Activated naive CD8-positive, alpha-beta T cell treated with anti-CD3 and anti-CD28 coated beads for 36 hours (primary cell): ENCODE measurements around the gene ATP2A3. TPM values are rescaled to one million over a fixed set of nuclear protein-coding genes. Genes with fewer than 3 reads are reported as not detected.

Experiments
- DNase-seq: peaks from one replicate; pipeline ENCODE4 v3.0.0; 2021
- H3K27ac Mint-ChIP-seq: one replicate; pipeline ENCODE4 v1.8.0; 2022; ENCODE audit warnings: mild to moderate bottlenecking, moderate library complexity, mixed read lengths
- H3K27me3 Mint-ChIP-seq: one replicate; pipeline ENCODE4 v1.8.0; 2022; ENCODE audit warnings: mild to moderate bottlenecking, mixed read lengths
- H3K36me3 Mint-ChIP-seq: one replicate; pipeline ENCODE4 v1.8.0; 2021; ENCODE audit warnings: mild to moderate bottlenecking, mixed read lengths
- H3K4me1 Mint-ChIP-seq: one replicate; pipeline ENCODE4 v1.8.0; 2021; ENCODE audit warnings: mixed read lengths
- H3K4me3 Mint-ChIP-seq: one replicate; pipeline ENCODE4 v1.8.0; 2022; ENCODE audit warnings: mild to moderate bottlenecking, moderate library complexity, mixed read lengths
- H3K9me3 Mint-ChIP-seq: one replicate; pipeline ENCODE4 v1.8.0; 2022; ENCODE audit warnings: mixed read lengths
- total RNA-seq, 2 experiments: library from RNA; stranded (reverse); gene quantifications; one replicate each; pipeline ENCODE4 v1.2.3, GENCODE V29; 2021

The ATP2A3 gene
- total RNA-seq, 2 experiments from 2014 or later = 85.7 to 89.9 TPM

DNA sequence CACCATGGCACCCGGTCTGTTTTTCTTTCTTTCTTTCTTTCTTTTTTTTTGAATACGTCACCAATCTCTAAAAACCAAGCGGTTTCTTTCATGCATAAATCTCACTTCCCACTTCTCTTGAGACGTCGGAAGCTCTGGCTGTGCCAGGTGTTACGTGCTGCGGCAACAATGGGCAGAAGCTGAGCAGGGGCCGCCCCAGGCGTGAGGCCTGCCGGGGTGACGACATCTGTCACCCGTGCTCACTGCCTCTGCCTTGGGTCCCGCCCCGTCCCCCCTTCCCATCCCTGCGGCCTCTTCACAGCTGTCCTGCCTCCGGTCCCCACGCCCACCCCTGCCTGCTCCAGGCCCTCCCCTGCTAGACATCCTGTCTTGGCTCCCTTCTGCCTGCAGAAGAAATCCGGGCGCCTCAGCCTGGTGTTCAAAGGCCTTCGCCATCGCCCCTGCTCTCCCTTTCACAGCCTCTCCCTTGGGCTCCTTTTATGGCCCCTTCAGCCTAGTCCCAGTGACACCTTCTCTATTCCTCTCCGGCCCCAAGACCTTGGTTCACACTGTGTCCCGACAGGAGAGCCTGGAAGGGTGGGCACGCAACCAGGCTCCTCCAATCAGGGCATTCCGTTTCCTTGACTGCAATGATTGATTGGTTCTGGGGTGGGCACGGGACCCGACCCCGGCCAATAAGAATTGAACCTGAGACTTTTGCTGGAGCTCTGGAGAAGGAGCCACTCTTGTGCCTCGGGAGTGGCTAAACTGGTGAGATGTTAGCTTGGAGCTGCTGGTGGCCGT is 52.8 kb downstream of the ATP2A3 start:
- Mint-ChIP-seq H3K27me3 (no peaks in the 10 kb centered on the region), H3K27ac (peak overlapping the region; percentile 78), H3K9me3 (no peaks in the 10 kb centered on the region), H3K4me3 (peak overlapping the region; percentile 43), H3K4me1 (peaks cover 38% of the 10 kb centered on the region), H3K36me3 (peaks cover 1% of the 10 kb centered on the region)
- peak; percentile 82 for DNase-seq

GRCh38 chr17:3910420-3911270 is 53.6 kb downstream of the ATP2A3 start:
- DNase-seq = no peak
- H3K4me1 Mint-ChIP-seq = peaks cover 31% of the 10 kb centered on the region
- H3K36me3 Mint-ChIP-seq = peaks cover 1% of the 10 kb centered on the region
- peak overlapping the region; percentile 43 for H3K4me3 Mint-ChIP-seq
- H3K27me3 Mint-ChIP-seq = no peaks in the 10 kb centered on the region
- H3K9me3 Mint-ChIP-seq = no peaks in the 10 kb centered on the region
- H3K27ac Mint-ChIP-seq = peak overlapping the region; percentile 78

- Mint-ChIP-seq H3K9me3 (no peaks in the 10 kb centered on the region), H3K27me3 (no peaks in the 10 kb centered on the region), H3K4me1 (peaks cover 25% of the 10 kb centered on the region), H3K36me3 (peaks cover 1% of the 10 kb centered on the region), H3K4me3 (no peak overlapping the region), H3K27ac (no peak overlapping the region)
- DNase-seq = no peak
These were observed 55.0 kb downstream of the ATP2A3 start for GRCh38 chr17:3909257-3909656.

DNA sequence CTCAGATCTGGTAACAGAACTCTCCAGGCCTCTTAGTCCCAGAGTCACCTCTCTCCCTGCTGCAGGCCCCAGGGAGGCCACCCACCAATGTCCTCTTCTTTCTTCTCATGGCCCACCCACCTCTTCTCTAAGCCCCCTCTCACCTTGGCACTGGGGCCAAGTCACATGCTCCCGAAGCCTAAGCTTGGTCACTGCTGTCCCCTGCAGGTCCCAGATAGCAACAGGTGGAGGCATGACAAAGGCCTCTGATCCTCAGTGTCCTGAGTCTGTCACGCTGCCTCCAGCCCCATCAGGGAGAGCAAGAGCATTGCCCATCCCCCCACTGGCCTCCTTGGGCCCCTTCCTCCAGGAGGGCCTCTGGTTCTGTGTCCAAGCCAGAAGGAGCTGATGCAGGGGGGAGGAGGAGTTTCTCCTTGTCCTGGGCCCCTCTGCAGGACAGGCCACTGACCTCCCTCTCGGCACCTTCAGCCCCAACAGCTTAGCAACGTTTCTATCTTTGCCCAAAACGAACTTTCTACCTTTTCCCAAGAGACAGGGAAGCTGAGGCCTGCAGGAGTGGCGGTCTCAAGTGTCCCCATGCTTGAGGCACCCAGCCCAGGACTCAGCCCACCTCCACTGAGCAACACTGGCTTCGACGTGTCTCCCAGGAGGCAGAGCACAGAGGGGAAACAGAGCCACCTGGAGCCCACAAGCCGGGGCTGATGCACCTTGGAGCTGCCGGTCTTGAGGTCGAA is 56.6 kb downstream of the ATP2A3 start:
- H3K27ac Mint-ChIP-seq = no peak overlapping the region
- no peaks in the 10 kb centered on the region for H3K27me3 Mint-ChIP-seq
- DNase-seq = no peak
- peaks cover under 1% of the 10 kb centered on the region for H3K36me3 Mint-ChIP-seq
- H3K9me3 Mint-ChIP-seq = no peaks in the 10 kb centered on the region
- H3K4me1 Mint-ChIP-seq = peaks cover 17% of the 10 kb centered on the region
- H3K4me3 Mint-ChIP-seq = no peak overlapping the region

- H3K36me3 Mint-ChIP-seq = no peaks in the 10 kb centered on the region
- no peaks in the 10 kb centered on the region for H3K27me3 Mint-ChIP-seq
- no peak for DNase-seq
- H3K4me1 Mint-ChIP-seq = peaks cover 16% of the 10 kb centered on the region
- no peak overlapping the region for H3K27ac Mint-ChIP-seq
- no peaks in the 10 kb centered on the region for H3K9me3 Mint-ChIP-seq
- H3K4me3 Mint-ChIP-seq = no peak overlapping the region
These were observed 57.4 kb downstream of the ATP2A3 start for GRCh38 chr17:3906881-3907280.

DNA sequence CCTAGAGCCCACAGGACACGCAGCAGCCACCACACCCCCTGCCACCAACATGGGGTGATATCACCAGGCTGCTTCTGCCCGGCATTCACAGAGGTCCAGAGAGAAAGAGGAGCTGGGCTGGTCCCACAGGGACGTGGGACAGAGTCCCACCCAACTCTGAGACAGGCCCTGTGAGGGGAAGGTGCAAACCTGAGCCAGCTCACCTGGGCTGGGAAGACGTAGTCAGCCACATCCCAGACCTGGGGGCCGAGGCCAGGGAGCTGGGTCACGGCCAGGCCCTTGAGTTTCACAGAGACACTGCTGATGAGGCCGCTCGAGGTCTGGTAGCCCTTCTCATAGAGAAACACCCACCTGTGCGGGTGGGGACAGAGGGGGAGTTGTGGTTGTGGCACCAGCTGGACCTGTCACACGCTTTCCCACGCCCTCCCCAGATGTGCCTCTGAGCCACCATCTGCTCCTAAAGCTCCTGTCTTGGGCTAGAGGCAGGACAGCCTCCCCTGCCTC is 59.2 kb downstream of the ATP2A3 start:
- Mint-ChIP-seq H3K27me3 (no peaks in the 10 kb centered on the region), H3K36me3 (no peaks in the 10 kb centered on the region), H3K9me3 (no peaks in the 10 kb centered on the region), H3K27ac (no peak overlapping the region), H3K4me3 (no peak overlapping the region), H3K4me1 (no peaks in the 10 kb centered on the region)
- DNase-seq = no peak

DNA sequence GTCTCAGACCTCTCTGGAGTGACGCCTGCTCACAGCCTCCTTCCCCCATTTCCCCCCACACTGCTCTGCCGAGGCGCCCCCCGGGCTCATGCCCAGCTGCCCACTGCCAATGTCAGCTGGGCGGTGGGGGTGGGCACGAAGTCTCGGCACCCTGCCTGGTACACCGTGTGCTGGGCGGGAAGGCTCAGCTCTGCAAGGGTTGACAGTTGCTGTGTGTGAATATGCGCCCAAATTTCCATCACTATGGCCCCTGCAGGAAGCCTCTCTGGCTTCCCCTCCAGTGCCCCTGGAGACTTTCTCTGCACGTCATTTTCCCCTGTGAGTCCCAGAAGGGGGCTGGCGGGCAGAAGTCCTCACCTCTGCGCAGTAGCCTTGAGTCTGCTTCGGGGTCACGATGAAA is 59.7 kb downstream of the ATP2A3 start:
- no peak for DNase-seq
- H3K27me3 Mint-ChIP-seq = no peaks in the 10 kb centered on the region
- H3K4me1 Mint-ChIP-seq = no peaks in the 10 kb centered on the region
- H3K9me3 Mint-ChIP-seq = no peaks in the 10 kb centered on the region
- no peak overlapping the region for H3K4me3 Mint-ChIP-seq
- no peak overlapping the region for H3K27ac Mint-ChIP-seq
- H3K36me3 Mint-ChIP-seq = no peaks in the 10 kb centered on the region

DNA sequence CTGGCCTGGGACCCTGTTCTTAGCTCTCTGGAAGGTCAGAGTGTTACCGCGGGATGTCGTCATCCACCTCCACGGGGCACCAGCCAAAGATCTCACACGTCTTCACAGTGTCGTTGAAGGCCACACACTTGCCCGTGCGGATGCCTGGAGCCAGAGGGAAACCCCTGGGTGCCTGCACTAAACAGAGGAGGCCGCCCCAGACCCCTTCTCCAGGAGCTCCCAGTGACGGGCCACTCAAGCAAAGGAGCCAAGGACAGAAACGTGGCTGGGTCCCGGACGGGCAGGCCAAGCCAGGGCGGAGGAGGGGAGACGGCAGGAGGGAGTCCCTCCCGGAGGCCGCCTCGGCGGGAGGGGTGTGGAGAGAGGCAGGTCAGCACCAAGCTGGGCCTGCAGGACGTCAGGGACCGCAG is 60.4 kb downstream of the ATP2A3 start:
- no peak for DNase-seq
- Mint-ChIP-seq H3K27ac (no peak overlapping the region), H3K27me3 (no peaks in the 10 kb centered on the region), H3K9me3 (no peaks in the 10 kb centered on the region), H3K4me3 (no peak overlapping the region), H3K4me1 (no peaks in the 10 kb centered on the region), H3K36me3 (no peaks in the 10 kb centered on the region)

DNA sequence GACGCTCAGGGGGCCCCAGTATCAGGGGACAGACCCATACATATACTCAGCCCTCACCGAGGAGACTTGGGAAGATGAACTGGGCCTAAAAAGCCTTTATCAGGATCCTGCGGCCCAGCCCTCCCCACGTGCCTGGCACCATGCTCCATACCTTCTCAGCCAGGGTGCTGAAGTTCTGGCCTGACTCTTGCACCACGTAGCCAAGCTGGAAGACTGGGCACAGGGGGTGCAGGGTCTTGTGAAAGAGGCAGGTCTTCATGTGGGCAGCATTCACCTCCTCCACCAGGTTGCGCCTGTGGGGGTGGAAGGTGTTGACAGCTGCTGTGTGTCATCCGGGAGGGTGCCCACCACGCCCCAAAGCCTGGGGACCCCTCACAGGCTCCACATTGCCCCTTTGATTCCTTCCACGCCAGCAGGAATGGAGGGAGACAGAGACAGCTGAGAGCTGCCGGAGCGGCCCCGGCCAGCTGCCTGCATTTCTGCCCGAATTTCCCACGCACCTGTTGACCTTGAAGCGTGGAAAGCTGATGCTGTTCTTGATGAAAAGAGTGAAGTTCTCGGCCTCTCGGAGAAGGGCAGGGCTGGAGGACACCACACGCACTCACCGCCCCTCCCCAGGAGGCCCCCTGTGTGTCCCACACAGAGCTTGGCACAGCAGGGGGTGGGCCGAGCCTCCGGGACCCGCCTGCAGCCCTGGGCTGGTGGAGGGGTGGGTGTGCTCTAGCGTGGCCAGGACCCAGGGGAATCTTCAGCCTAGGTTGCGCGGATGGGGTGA is 61.0 kb downstream of the ATP2A3 start:
- H3K4me1 Mint-ChIP-seq = no peaks in the 10 kb centered on the region
- H3K27ac Mint-ChIP-seq = no peak overlapping the region
- H3K4me3 Mint-ChIP-seq = no peak overlapping the region

DNA sequence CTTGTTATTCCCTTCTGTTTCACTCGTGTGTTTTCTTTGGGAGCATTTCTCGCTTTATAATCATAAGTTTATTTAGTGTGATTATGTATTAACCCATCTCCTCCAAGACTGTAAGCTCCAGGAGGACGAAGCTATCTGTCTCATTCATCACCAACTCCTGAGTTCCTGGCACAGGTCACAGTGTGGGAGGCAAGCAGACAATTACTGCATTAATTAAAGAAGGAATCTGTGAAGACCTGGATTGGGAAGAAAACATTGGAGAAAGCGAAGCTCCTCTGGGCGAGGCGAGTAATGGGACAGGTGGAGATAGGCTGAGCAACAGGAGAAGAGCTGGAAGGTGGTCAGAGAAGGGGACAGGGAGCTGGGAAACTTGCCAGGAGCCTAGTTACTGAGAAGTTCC is 63.6 kb downstream of the ATP2A3 start:
- Mint-ChIP-seq H3K4me1 (no peaks in the 10 kb centered on the region), H3K9me3 (no peaks in the 10 kb centered on the region), H3K27ac (no peak overlapping the region), H3K27me3 (no peaks in the 10 kb centered on the region), H3K4me3 (no peak overlapping the region), H3K36me3 (no peaks in the 10 kb centered on the region)
- no peak for DNase-seq

More for the DNA sequence above, 61.0 kb downstream of the ATP2A3 start:
- H3K36me3 Mint-ChIP-seq = no peaks in the 10 kb centered on the region
- DNase-seq = no peak
- H3K27me3 Mint-ChIP-seq = no peaks in the 10 kb centered on the region
- H3K9me3 Mint-ChIP-seq = no peaks in the 10 kb centered on the region

DNA sequence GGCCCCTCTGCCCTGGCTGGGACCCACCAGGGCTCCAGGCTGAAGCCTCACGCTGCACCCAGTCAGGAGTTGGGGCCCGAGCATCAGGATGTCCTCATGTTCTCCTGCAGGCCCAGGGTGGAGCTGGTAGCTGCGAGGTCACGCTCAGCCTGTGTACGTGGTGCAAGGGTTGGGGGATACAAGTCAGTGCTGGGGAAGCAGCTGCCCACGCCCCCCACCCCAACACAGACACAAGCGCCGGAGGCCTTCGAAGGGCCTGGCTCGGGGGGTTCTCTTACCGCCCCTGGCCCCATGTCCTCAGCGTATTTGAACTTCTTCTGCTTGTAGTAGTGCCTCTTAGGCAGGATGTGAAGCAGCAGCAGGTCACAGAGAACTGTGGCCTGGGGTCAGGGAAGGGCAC is 66.5 kb downstream of the ATP2A3 start:
- H3K9me3 Mint-ChIP-seq = no peaks in the 10 kb centered on the region
- H3K27ac Mint-ChIP-seq = no peak overlapping the region
- peaks cover 7% of the 10 kb centered on the region for H3K4me1 Mint-ChIP-seq
- no peak for DNase-seq
- H3K4me3 Mint-ChIP-seq = no peak overlapping the region
- no peaks in the 10 kb centered on the region for H3K27me3 Mint-ChIP-seq
- no peaks in the 10 kb centered on the region for H3K36me3 Mint-ChIP-seq

GRCh38 chr17:3896968-3897235 is 67.3 kb downstream of the ATP2A3 start:
- DNase-seq = no peak
- Mint-ChIP-seq H3K4me3 (no peak overlapping the region), H3K4me1 (peaks cover 9% of the 10 kb centered on the region), H3K27me3 (no peaks in the 10 kb centered on the region), H3K27ac (no peak overlapping the region), H3K36me3 (no peaks in the 10 kb centered on the region), H3K9me3 (no peaks in the 10 kb centered on the region)

GRCh38 chr17:3896108-3896967 is 67.9 kb downstream of the ATP2A3 start:
- Mint-ChIP-seq H3K36me3 (no peaks in the 10 kb centered on the region), H3K9me3 (no peaks in the 10 kb centered on the region), H3K27ac (no peak overlapping the region), H3K4me1 (peaks cover 13% of the 10 kb centered on the region), H3K27me3 (no peaks in the 10 kb centered on the region), H3K4me3 (no peak overlapping the region)
- DNase-seq = no peak

- Mint-ChIP-seq H3K27me3 (no peaks in the 10 kb centered on the region), H3K4me3 (no peak overlapping the region), H3K4me1 (peaks cover 20% of the 10 kb centered on the region), H3K36me3 (no peaks in the 10 kb centered on the region), H3K9me3 (no peaks in the 10 kb centered on the region), H3K27ac (no peak overlapping the region)
- DNase-seq = no peak
These were observed 68.9 kb downstream of the ATP2A3 start for GRCh38 chr17:3895354-3895753.
